GM21723 (cell line): ENCODE measurements around the gene WDFY2.
A peak's percentile ranks its signal among the peaks of the same experiment; 100 is the strongest.

Source experiments
- ATAC-seq: cut with Tn5 transposase; IDR thresholded peaks from one replicate; pipeline ENCODE4 v1.9.1; 2021; ENCODE audit warnings: mild to moderate bottlenecking, moderate library complexity; ENCODE audit not compliant: unreplicated experiment

Gene WDFY2

GRCh38 chr13:51697181-51697580, 112.9 kb downstream of the WDFY2 start:
- no peak for ATAC-seq

- ATAC-seq, result no peak
These were observed 113.6 kb downstream of the WDFY2 start for GRCh38 chr13:51697855-51698254.

- ATAC-seq, result no peak
These were observed 114.1 kb downstream of the WDFY2 start for GRCh38 chr13:51698352-51698751.

- peak; percentile 93 for ATAC-seq
These were observed 120.4 kb downstream of the WDFY2 start for GRCh38 chr13:51704399-51705313.

GRCh38 chr13:51707461-51707860, 123.2 kb downstream of the WDFY2 start:
- ATAC-seq, result no peak

- ATAC-seq, result no peak
These were observed 129.5 kb downstream of the WDFY2 start for GRCh38 chr13:51713807-51714206.

GRCh38 chr13:51714663-51715168, 130.5 kb downstream of the WDFY2 start:
- no peak for ATAC-seq

- no peak for ATAC-seq
These were observed 131.4 kb downstream of the WDFY2 start for GRCh38 chr13:51715613-51716012.

- ATAC-seq, result no peak
These were observed 133.6 kb downstream of the WDFY2 start for GRCh38 chr13:51717786-51718398.

GRCh38 chr13:51719394-51719793, 135.1 kb downstream of the WDFY2 start:
- no peak for ATAC-seq

- peak; percentile 88 for ATAC-seq
These were observed 137.2 kb downstream of the WDFY2 start for GRCh38 chr13:51721496-51721895.

- ATAC-seq, result no peak
These were observed 139.3 kb downstream of the WDFY2 start for GRCh38 chr13:51723529-51723928.

GRCh38 chr13:51724721-51725120, 140.5 kb downstream of the WDFY2 start:
- no peak for ATAC-seq

GRCh38 chr13:51726446-51727193, 142.4 kb downstream of the WDFY2 start:
- no peak for ATAC-seq

GRCh38 chr13:51727634-51728274, 143.5 kb downstream of the WDFY2 start:
- no peak for ATAC-seq

- ATAC-seq, result no peak
These were observed 144.0 kb downstream of the WDFY2 start for GRCh38 chr13:51728275-51728673.

GRCh38 chr13:51728972-51729371, 144.7 kb downstream of the WDFY2 start:
- no peak for ATAC-seq

GRCh38 chr13:51729866-51730553, 145.7 kb downstream of the WDFY2 start:
- no peak for ATAC-seq

GRCh38 chr13:51730927-51731326, 146.7 kb downstream of the WDFY2 start:
- no peak for ATAC-seq

- no peak for ATAC-seq
These were observed 147.5 kb downstream of the WDFY2 start for GRCh38 chr13:51731759-51732158.
